Heart right ventricle (tissue), 16 donors: Measurements from ENCODE around the gene UGT8. TPM values are rescaled to one million over a fixed set of nuclear protein-coding genes. Genes with fewer than 3 reads are reported as not detected.

Experiments
- ATAC-seq, 8 donors: fragments of 200-7000 bp; cut with Tn5 transposase; one replicate each; pipeline ENCODE4 v1.9.1; 2020; ENCODE audit warnings: mild to moderate bottlenecking in 8 of 8, moderate library complexity in 8 of 8, moderate number of reproducible peaks in 1 of 8
- DNase-seq, 2 donors: peaks; one replicate each; pipeline ENCODE4 v3.0.0-alpha.2; 2020
- H3K27ac ChIP-seq, 10 donors: fragments of 200-600 bp; sonication (generic) in 2 of 10; one replicate each; pipeline versions ENCODE4 v1.5.0 to v1.8.0; 2020 to 2022; ENCODE audit warnings: mild to moderate bottlenecking in 3 of 10
- H3K27me3 ChIP-seq, 7 donors: fragments of 200-600 bp; one replicate each; pipeline ENCODE4 v1.8.0; 2021 to 2022; ENCODE audit warnings: mild to moderate bottlenecking in 2 of 7
- H3K36me3 ChIP-seq, 9 donors: fragments of 200-600 bp; sonication (generic) in 1 of 9; one replicate each; pipeline versions ENCODE4 v1.5.0 to v1.8.0; 2020 to 2022; ENCODE audit warnings: mild to moderate bottlenecking in 2 of 9
- H3K4me1 ChIP-seq, 9 donors: fragments of 200-600 bp; sonication (generic) in 1 of 9; one replicate each; pipeline versions ENCODE4 v1.5.0 to v1.8.0; 2020 to 2022; ENCODE audit warnings: mild to moderate bottlenecking in 4 of 9
- H3K4me3 ChIP-seq, 10 donors: fragments of 200-600 bp; sonication (generic) in 2 of 10; one replicate each; pipeline versions ENCODE4 v1.5.0 to v1.8.0; 2020 to 2022; ENCODE audit warnings: mild to moderate bottlenecking in 7 of 10, moderate library complexity in 2 of 10
- H3K9me3 ChIP-seq, 11 donors: fragments of 200-600 bp in 10 of 11; sonication (generic) in 2 of 11; one replicate each; pipeline versions ENCODE4 v1.5.0 to v1.8.0; 2013 to 2022; ENCODE audit warnings: mild to moderate bottlenecking in 2 of 11, control low read depth in 1 of 11, moderate library complexity in 1 of 11
- CTCF ChIP-seq, 9 donors: fragments of 200-600 bp; sonication (generic) in 2 of 9; IDR thresholded peaks; one replicate each; pipeline versions ENCODE4 v1.5.0 to v1.8.0; 2021 to 2022; ENCODE audit warnings: antibody characterized with exemption in 9 of 9, mild to moderate bottlenecking in 5 of 9, moderate library complexity in 1 of 9
- WGBS, 2 donors: extraction: QIAGEN DNeasy Blood & Tissue Kit; methylation state at CpG; one replicate each; pipeline ENCODE4 v1.1.7; 2013; ENCODE audit warnings: inconsistent platforms in 1 of 2; 5-methylcytosine and 5-hydroxymethylcytosine counted together
- intact Hi-C, 10 donors: fragments of 100-400 bp; cut with DNase I; formaldehyde crosslinking; loops; one replicate each; pipeline versions ENCODE4 v1.11.1 to v1.14.2; 2022
- microRNA-seq, 2 donors: library from miRNA; unstranded; fragments of <30 nt; microRNA quantifications; one replicate each; pipeline ENCODE4 v1.2.0, GENCODE V29; 2021
- polyA plus RNA-seq, 2 donors: library from polyadenylated mRNA; stranded (reverse); fragments of 200-250 nt; gene quantifications; one replicate each; pipeline ENCODE4 v1.2.3, GENCODE V29; 2013
- total RNA-seq, 10 donors: library from RNA; stranded (reverse); fragmentation: NEBNext Ultra II Directional in 3 of 10; extraction: Animal tissue kit (Norgen Biotek cat#: 25700) in 3 of 10; gene quantifications; one replicate each; pipeline versions ENCODE4 v1.2.1 to v1.2.4, GENCODE V29; 2021 to 2023
- donor health status: Arrhythmogenic right ventricular cardiomyopathy.
- donor health status: ischemic (EF 13 %, LVEDD 7.1; RV severe dilation, severe dysfunction).
- donor health status: healthy with polysubstance abuse.
- donor health status: DM: no; HTN: yes; CAD: no.
- donor health status: DM: no; HTN: no; CAD: no.
- donor health status: ischemic (EF 25% LVEDD 6.9; RV normal size, moderate dysfunction).
- donor health status: ischemic (EF 25% LVEDD 5.7; RV mildly dilated, moderate dysfunction).
- donor health status: healthy.
- donor health status: DM: yes; HTN: yes; CAD: no.
- donor health status: Ischemic cardiomyopathy.
- donor health status: ischemic (EF 35%, LVEDD 5.7; RV mildly dilated, moderate dysfunction).
- donor health status: nonischemic (EF 11% LVEDD 7.7; RV severe dilation, severe dysfunction).
- donor health status: DM: yes; HTN: yes; CAD: no.
- donor health status: PGD.
- donor health status: ischemic (EF 29% LVEDD 5.4; RV normal size, mild dysfunction).
- donor health status: nonischemic (EF 23%, LVEDD 6.1; RV moderate dilation, normal function).

UGT8 gene
- total and polyA plus RNA-seq, 12 donors, result 0.04 to 0.13 (median 0.09) TPM; not detected in 9

DNA sequence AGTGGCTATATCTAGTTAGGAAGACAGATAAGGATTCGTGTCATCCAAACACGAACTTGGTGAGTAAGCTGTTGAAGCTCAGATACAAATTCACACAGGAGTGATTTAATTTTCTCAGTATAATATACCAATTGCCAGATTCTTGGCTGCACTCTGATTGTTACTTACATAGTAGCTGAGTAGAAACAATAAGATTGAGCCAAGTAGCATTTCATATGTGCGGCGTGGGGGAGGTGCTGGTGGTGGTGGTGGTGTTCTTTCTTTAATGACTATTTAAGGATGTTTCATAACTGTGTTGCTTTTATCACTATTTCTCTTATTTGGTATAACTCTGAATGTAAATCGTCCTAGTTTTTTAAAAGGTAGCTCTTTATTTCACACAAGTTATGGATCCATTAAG lies 102.9 kb downstream of the UGT8 start:
- WGBS, 2 donors, result 54 to 62% methylated on average over 5 of the region's 5 CpGs
- intact Hi-C loops, result no loop called here
- no peak for ATAC-seq

GRCh38 chr4:114717432-114717831 lies 118.8 kb downstream of the UGT8 start:
- intact Hi-C loops, result no loop called here
- Histone ChIP-seq H3K27me3 (no peaks in the 10 kb centered on the region), H3K9me3 (no peaks in the 10 kb centered on the region), H3K4me1 (no peaks in the 10 kb centered on the region), H3K27ac (no peak overlapping the region), H3K36me3 (no peaks in the 10 kb centered on the region), H3K4me3 (no peak overlapping the region)
- ATAC-seq (no peak), DNase-seq (no peak)
- TF ChIP-seq CTCF (IDR thresholded peaks at IDR 0.05), result no peak

More for the DNA sequence above, 102.9 kb downstream of the UGT8 start:
- Histone ChIP-seq H3K36me3 (no peaks in the 10 kb centered on the region), H3K27ac (no peak overlapping the region), H3K9me3 (no peaks in the 10 kb centered on the region), H3K27me3 (peaks cover 0 to 3% (median 0%) of the 10 kb centered on the region in 7 donors), H3K4me3 (no peak overlapping the region), H3K4me1 (no peaks in the 10 kb centered on the region)
- no peak for DNase-seq
- TF ChIP-seq CTCF (IDR thresholded peaks at IDR 0.05), result no peak

DNA sequence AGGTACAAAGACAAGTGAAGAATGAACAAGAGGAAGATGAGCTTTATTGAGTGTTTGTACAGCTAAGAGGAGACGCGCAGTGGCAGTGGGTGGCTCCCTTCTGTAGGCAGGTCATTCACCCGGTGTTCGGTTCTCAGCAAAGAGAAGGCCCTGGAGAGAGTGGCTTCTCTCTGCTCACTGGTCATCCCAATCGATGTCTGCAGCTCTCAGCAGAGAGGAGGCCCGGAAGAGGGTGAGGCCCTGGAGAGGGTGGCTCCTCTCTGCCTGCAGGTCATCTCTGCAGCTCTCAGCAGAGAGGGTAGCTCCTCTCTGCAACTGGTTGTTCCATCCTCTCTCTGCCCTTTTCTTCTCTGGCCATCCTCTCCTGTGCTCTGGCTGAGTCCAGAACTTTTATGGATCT lies 126.5 kb downstream of the UGT8 start:
- no peak for DNase-seq
- Histone ChIP-seq H3K27ac (no peak overlapping the region), H3K4me3 (no peak overlapping the region), H3K9me3 (no peaks in the 10 kb centered on the region), H3K27me3 (peaks cover 0 to 3% (median 0%) of the 10 kb centered on the region in 7 donors), H3K4me1 (no peaks in the 10 kb centered on the region), H3K36me3 (no peaks in the 10 kb centered on the region)
- WGBS, 2 donors, result 64 to 70% methylated on average over 6 of the region's 6 CpGs
- no peak for TF ChIP-seq CTCF (IDR thresholded peaks at IDR 0.05)
- intact Hi-C loops, result no loop called here
- no peak for ATAC-seq

GRCh38 chr4:114727461-114727860 lies 128.9 kb downstream of the UGT8 start:
- DNase-seq (no peak), ATAC-seq (no peak)
- Histone ChIP-seq H3K9me3 (no peaks in the 10 kb centered on the region), H3K4me3 (no peak overlapping the region), H3K4me1 (no peaks in the 10 kb centered on the region), H3K27ac (no peak overlapping the region), H3K36me3 (no peaks in the 10 kb centered on the region), H3K27me3 (peaks cover 0 to 3% (median 0%) of the 10 kb centered on the region in 7 donors)
- intact Hi-C loops, result no loop called here
- 0% methylated on average over 1 of the region's 1 CpG for WGBS, 2 donors
- no peak for TF ChIP-seq CTCF (IDR thresholded peaks at IDR 0.05)

Small RNA genes lying within 50 kb of the gene (microRNA-seq; reads per million reads assigned to microRNA genes)
- gene MIR577, result 0 to 0.51 reads per million in 2 donors
